ENCODE measurements around the gene GOLGA6L6.
"Not testable (repeated sequence)": the region's sequence is repeated elsewhere in the genome, so short reads cannot be mapped to it uniquely, and the experiment has no call there.

The GOLGA6L6 gene, protein sequence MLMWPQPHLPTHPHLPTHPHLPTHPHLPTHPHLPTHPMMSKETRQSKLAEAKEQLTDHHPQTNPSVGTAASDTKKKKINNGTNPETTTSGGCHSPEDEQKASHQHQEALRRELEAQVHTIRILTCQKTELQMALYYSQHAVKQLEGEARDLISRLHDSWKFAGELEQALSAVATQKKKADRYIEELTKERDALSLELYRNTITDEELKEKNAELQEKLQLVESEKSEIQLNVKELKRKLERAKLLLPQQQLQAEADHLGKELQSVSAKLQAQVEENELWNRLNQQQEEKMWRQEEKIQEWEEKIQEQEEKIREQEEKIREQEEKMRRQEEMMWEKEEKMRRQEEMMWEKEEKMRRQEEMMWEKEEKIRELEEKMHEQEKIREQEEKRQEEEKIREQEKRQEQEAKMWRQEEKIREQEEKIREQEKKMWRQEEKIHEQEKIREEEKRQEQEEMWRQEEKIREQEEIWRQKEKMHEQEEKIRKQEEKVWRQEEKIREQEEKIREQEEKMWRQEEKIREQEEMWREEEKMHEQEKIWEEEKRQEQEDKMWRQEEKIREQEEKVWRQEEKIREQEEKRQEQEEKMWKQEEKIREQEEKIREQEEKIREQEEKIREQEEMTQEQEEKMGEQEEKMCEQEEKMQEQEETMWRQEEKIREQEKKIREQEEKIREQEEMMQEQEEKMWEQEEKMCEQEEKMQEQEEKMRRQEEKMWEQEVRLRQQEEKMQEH

DNA sequence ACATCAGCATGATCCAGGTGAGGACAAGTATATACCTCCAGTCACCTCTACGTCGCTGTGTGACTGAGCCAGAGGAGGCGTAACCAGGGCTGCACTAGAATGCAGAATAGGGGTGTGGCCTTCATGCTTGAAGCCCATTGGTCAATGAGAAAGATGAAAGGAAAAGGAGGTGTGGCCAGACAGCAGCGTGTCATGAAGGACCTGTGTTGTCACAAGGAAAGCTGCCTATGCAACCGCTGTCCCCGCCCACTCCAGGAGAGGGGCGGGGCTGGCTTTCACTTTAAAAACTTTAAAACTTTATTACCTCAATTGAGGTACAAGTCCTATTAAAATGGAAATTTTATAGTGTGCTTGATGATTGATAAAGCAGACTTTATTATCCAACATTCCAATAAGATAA lies at the start of gene GOLGA6L6:
TSS of gene GOLGA6L6 (minus strand) at position 101 of the 400 bp plus-strand sequence. CDS start at position 10, 91 bp downstream.
- not testable (repeated sequence) for DNase-seq

DNA sequence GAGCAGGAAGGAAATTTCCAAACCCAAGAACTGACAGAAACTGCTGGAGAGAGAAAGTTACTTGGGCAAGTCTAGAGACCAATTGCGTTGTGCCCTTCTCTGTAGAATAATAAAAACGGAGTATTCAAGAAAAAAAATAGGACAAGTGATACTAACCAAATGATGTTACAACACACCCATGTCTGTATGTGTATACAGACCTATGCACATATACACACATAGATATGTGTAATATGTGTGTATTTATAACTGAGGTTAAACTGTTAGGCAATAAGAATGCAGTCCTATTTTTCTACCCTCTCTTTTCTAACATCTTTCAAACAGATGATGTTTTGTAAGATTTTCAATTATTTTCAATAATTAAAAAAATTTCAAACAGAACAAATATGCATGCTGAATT lies 48.5 kb upstream of the GOLGA6L6 start:
- not testable (repeated sequence) for DNase-seq

DNA sequence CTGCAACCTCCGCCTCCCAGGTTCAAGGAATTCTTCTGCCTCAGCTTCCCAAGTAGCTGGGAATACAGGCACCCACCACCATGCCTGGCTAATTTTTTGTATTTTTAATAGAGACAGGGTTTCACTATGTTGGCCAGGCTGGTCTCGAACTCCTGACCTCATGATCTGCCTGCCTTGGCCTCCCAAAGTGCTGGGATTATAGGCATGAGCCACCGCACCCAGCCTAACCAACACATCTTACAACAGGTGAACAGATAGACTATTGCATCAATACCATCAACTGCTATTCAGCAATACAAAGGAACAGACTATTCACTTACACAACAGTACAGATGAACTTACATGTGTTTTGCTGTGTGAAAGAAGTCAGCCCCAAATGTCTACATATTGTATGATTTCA lies 45.2 kb upstream of the GOLGA6L6 start:
- not testable (repeated sequence) for DNase-seq

DNA sequence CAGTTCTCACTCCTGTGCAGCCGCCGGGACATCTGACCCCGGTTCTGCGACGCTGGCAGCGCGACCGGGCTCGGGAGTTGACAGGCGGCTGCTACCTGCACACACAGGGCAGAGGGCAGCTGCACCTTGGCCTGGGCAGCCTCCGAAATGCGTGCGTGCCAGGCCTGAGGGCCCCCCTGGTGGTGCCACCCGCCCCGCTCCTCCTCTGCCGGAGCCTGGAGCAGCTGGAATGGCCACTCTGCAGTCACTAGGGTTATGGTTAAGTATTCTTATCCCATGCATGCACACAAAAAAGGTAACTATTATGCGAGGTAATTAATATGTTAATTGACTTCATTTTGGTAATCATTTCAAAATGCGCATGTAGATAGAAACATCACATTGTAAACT lies 41.1 kb upstream of the GOLGA6L6 start:
- DNase-seq, result not testable (repeated sequence)

DNA sequence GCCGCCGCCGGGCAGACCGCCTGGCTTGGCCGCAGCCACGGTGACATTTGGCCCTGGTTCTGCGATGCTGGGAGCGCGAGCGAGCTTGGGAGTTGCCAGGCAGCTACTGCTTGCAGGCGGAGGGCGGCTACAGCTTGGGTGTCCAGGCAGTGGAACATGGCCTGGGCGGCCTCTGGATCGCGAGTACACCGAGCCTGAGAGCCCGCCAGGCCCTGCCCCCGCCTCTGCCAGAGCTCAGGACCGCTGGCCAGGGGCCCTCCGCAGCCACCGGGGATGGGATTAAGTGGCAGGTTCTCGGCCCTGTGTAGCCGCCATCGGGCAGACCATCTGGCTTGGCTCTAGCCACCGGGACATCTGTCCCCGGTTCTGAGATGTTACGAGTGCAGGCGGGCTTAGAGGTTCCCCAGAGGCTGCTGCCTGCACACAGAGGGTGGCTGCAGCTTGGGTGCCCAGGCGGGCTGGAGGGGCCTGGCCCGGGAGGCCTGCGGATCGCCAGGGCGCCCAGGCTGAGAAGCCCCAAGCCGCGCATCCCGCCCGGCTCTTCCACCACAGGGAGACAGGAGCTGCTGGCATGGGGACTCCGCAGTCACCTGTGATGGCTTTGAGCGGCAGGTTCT lies 40.6 kb upstream of the GOLGA6L6 start:
- DNase-seq, result not testable (repeated sequence)

DNA sequence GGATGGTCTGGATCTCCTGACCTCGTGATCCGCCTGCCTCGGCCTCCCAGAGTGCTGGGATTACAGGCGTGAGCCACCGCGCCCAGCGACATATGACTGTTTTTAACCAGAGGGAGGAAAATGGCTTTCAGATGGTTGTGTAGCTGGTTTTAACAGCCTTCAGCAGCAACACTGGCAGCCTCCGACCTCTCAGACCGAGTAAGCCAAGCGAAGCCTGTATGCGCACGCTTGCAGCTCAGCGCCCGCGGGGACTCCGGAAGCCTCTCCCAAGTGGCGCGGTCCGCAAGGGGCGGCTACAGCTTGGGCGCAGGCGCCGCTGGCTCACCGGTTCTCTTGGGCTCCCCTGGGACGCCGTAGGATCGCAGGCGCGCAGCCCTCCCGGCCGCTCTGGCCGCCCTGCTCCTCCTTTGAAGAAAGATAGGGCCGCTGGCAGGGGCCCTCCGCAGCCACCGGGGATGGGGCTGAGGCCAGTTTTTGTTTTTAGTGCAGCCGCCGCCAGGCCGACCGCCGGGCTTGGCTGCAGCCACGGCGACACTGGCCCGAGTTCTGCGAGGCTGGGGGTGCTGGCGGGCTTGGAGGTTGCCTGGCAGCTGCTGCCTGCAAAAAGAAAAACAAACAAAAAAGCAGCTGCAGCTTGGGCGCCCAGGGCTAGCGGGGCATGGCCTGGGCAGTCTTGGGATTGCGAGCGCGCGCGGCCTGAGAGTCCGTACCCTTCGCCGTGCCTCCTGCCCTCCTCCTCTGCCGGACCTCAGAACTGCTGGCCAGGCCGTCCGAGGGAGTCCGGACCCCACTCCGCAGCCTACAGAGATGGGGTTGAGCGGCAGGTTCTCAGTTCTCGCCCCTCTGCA lies 39.9 kb upstream of the GOLGA6L6 start:
- not testable (repeated sequence) for DNase-seq

DNA sequence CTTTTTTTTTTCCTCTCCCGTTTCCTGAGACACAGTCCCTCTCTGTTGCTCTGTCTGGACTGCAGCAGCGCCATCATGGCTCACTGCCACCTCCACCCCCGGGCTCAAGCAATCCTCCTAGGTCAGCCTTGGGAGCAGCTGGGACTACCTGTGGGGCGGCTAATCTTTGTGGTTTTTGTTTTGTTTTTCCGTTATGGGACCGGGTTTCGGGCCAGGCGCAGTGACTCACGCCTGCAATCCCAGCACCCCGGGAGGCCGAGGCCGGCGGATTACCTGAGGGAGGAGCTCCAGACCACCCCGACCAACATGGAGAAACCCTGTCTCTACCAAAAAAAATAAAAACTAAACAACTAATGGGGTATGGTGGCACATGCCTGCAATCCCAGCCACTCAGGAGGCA lies 38.1 kb upstream of the GOLGA6L6 start:
- not testable (repeated sequence) for DNase-seq

DNA sequence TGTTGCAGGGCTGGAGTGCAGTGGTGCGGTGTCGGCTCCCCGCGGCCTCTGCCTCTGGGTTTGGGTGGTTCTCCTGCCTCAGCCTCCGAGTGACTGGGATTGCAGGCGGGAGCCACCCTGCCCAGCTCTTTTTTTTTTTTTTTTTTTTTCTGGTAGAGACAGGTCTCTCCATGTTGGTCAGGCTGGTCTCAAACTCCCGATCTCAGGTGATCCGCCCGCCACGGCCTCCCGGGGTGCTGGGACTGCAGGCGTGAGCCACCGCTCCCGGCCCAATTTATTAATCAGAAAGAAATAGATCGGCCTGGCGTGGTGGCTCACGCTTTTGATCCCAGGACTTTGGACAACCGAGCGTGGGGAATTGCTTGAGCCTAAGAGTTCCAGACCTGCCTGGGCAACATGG lies 9.7 kb upstream of the GOLGA6L6 start:
- not testable (repeated sequence) for DNase-seq

DNA sequence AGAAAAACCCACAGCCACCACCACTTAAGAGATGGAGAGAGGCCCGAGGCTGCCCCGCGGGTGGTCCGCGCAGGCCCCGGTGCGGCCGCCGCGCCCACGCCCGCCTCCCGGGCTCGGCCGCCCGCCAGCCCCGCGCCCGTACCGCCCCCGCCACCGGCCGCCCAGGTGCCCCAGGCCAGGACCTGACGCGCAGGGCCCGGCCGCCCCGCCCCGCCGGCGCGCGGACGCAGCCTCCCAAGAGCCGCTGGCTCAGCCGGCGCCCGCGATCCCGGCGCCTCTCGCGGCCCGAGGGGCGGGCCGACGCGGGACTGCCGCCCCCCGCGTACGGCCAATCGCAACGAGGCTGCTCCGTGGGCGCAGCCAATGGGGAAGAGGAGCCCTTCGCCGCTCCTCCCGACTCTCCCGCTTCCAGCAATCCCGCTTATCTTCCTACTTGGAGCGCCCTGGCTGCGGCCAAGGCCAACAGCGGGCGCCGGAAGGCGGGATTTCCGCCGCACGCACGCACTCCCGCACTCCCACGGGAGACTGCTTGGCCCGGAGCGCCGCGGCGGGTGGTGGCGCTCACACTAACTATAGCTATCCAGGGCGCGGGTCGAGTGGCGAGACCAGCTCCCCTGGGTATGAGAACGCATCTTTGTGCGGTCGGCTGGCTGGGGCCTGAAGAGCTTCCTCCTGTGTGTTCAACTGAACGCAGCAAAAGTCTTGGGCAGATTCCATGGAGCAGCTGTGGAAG lies 35.5 kb downstream of the GOLGA6L6 start:
- DNase-seq, result not testable (repeated sequence)

DNA sequence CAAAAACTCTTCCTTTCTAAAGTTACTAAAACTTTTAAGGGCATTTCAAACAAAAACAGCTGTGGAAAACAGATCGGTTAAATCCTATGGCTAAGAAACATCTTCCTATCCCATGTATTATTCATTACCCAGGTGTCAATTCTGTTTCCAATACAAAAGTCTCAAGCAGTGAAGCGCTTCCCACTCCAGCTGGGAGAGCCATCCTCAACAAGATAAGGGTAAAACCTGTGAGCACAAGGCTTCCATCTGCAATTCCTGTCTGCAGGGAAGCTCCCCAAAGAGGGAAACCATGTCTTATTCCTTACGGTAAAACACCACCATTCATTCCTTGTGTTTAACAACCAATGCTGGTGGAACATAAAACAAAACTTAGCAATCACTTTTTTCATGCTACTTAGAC lies 38.8 kb downstream of the GOLGA6L6 start:
- DNase-seq, result not testable (repeated sequence)

DNA sequence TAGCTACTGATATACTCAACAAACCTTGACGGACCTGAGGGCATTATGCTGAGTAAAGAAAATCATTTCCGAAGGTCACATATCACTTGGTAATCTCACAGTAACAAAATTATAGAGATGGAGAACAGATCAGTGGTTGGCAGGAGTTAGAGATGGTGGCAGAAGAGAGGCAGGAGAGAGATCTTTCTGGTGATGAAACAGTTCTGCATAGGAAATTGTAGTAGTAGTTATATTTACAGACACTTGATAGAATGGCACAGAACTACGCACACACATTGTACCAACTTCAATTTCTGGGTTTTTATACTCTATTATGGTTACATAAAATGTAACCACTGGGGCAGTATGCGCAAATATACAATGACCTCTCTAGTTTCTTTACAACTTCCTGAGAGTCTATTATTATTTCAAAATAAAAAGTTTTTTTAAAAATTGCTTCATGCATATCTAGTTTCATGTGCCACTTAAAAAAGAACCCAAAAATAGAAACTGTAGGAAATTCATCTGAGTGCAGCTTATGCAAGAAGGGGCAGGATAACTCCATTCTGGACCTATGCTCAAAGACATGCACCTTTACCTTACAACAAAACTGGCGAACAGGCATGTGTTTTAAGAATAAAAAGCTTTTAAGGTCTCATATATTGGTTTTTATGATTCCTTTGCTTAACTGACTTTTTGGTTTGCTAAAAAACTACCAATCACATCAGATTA lies 39.9 kb downstream of the GOLGA6L6 start:
- not testable (repeated sequence) for DNase-seq

DNA sequence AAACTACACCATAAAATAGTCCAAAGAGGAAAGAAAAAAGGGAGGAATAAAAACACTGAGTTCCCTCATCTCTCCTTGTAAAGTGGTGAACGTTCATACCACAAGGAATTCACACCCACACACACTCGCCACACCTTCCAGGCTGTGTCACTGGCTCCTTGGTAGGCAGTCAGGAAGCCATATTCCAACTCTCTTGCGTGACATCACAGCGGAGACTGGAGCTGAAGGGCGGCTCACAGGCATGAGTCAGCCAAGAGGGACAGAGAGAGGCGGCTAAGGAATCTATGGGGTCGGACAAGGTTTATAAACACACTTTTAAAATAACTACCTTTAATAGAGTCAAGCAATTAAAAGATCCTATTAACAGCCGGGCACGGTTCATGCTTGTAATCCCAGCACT lies 43.8 kb downstream of the GOLGA6L6 start:
- not testable (repeated sequence) for DNase-seq

DNA sequence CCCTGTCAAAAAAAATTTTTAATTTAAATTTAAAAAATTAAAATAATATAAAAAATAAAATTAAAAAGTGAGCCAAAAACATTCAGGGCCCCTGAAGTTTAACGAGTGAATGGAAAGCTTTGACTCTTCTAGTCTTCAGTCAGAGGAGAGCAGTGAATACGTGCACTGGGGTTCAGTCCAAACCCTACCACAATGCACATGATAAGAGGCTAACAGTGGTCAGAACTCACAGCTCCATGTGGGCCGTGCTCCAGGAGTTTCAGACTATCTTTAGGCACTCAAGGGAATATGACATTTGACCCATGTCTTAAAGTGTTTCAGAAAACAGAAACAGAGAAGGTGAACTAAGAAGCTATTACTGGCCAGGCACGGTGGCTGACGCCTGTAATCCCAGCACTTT lies 48.6 kb downstream of the GOLGA6L6 start:
- not testable (repeated sequence) for DNase-seq

DNA sequence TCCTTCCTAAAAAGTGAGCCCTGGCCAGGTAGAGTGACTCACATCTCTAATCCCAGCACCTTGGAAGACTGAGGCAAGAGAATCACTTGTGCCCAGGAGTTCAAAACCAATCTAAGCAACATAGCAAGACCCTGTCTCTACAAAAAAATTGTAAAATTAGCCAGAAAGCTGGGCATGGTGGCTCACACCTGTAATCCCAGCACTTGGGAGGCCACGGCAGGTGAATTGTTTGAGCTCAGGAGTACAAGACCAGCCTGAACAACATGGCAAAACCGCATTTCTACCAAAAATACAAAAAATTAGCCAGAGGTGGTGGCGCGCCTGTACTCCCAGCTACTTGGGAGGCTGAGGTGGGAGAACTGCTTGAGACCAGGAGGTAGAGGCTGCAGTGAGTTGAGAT lies 49.0 kb downstream of the GOLGA6L6 start:
- DNase-seq, result not testable (repeated sequence)

DNA sequence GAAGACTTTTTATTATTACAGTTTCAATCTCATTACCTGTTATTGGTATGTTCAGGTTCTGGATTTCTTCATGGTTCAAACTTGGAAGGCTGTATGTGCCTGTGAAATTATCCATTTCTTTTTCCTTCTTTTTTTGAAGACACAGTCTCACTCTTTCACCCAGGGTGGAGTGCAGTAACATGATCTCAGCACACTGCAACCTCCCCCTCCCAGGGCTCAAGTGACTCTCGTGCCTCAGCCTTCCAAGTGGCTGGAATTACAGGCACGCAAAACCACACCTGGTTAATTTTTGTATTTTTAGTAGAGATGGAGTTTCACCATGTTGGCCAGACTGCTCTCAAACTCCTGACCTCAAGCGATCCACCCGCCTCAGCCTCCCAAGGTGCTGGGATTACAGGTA lies 52.3 kb downstream of the GOLGA6L6 start:
- DNase-seq, result not testable (repeated sequence)
